HL-60 (cell line): Measurements from ENCODE around the gene DDX24.

ENCODE experiments used
- DNase-seq, 2 experiments: peaks; one replicate each; pipeline ENCODE4 v3.0.0-alpha.2; 2010 to 2020; ENCODE audit warnings: low read depth in 1 of 2, low spot score in 1 of 2
- H3K27ac ChIP-seq: fragments of 250-450 bp; sonication (Bioruptor Pico); replicated peaks from 2 replicates; pipeline ENCODE4 v1.5.1; 2020; ENCODE audit warnings: mild to moderate bottlenecking, moderate library complexity
- H3K27me3 ChIP-seq: fragments of 250-450 bp; sonication (Bioruptor Pico); 2 replicates; pipeline ENCODE4 v1.5.1; 2021; ENCODE audit warnings: mild to moderate bottlenecking, moderate library complexity; ENCODE audit not compliant: insufficient read depth, poor library complexity, severe bottlenecking
- H3K4me3 ChIP-seq: replicated peaks from 2 replicates; pipeline ENCODE4 v1.5.1; 2011; ENCODE audit warnings: mild to moderate bottlenecking, control low read depth, low read length; ENCODE audit not compliant: insufficient read depth
- GABPA ChIP-seq: IDR thresholded peaks from 2 replicates; pipeline ENCODE4 v1.6.1; 2012; ENCODE audit warnings: low read depth
- POLR2AphosphoS5 ChIP-seq: IDR thresholded peaks from 2 replicates; pipeline ENCODE4 v1.6.1; 2012; ENCODE audit warnings: low read depth
- SPI1 ChIP-seq: IDR thresholded peaks from 2 replicates; pipeline ENCODE4 v1.6.1; 2012; ENCODE audit warnings: low read depth, mild to moderate bottlenecking, borderline replicate concordance
- TF ChIP-seq, protein P1 (sequence below): IDR thresholded peaks from one replicate; pipeline ENCODE4 v1.5.1; 2011; ENCODE audit warnings: low read length, control low read depth, inconsistent platforms; ENCODE audit not compliant: insufficient read depth
- TF ChIP-seq, protein P2 (sequence below): IDR thresholded peaks from 2 replicates; pipeline ENCODE4 v1.6.1; 2012; ENCODE audit warnings: low read depth; ENCODE audit not compliant: insufficient replicate concordance

The DDX24 gene

DNA sequence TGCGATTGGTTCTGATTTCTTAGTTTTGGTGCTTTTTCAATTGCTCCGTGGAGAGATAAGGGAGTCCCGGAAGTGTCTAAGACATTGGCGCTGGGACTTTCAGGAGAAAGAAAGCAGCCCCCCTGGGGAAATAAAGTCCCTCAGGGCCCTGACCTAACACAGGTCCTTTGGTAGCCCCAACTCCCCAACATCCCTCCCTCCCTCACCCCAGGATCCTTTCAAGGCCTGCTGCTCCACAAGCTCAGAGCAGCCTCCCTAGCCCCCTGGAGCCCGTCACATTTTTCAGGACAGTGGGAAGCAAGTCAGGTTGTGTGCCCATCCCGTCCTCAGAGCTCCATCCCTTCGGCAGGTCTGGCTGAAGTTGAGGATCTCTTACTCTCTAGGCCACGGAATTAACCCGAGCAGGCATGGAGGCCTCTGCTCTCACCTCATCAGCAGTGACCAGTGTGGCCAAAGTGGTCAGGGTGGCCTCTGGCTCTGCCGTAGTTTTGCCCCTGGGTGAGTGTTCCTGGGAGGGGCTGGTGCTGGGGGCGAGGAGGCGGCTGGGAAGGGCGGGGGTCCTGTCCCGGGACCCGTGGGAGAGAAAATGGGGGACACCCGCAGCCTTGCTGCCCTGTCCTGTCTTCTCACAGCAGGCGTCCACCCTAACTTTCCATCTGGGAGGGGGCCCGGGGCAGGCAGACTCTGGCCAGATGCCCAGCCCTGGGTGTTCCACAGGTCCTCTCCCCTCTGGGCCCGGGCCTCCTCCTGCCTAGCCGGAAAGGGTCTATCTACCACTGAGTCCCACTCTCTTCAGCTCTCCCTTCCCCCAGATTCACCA, 30.5 kb upstream of the DDX24 start:
- no peak for DNase-seq
- Histone ChIP-seq H3K27ac (no peak overlapping the region), H3K4me3 (no peak overlapping the region), H3K27me3 (no peaks in the 10 kb centered on the region)
- TF ChIP-seq, protein P1, sequence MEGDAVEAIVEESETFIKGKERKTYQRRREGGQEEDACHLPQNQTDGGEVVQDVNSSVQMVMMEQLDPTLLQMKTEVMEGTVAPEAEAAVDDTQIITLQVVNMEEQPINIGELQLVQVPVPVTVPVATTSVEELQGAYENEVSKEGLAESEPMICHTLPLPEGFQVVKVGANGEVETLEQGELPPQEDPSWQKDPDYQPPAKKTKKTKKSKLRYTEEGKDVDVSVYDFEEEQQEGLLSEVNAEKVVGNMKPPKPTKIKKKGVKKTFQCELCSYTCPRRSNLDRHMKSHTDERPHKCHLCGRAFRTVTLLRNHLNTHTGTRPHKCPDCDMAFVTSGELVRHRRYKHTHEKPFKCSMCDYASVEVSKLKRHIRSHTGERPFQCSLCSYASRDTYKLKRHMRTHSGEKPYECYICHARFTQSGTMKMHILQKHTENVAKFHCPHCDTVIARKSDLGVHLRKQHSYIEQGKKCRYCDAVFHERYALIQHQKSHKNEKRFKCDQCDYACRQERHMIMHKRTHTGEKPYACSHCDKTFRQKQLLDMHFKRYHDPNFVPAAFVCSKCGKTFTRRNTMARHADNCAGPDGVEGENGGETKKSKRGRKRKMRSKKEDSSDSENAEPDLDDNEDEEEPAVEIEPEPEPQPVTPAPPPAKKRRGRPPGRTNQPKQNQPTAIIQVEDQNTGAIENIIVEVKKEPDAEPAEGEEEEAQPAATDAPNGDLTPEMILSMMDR, result no peak

DNA sequence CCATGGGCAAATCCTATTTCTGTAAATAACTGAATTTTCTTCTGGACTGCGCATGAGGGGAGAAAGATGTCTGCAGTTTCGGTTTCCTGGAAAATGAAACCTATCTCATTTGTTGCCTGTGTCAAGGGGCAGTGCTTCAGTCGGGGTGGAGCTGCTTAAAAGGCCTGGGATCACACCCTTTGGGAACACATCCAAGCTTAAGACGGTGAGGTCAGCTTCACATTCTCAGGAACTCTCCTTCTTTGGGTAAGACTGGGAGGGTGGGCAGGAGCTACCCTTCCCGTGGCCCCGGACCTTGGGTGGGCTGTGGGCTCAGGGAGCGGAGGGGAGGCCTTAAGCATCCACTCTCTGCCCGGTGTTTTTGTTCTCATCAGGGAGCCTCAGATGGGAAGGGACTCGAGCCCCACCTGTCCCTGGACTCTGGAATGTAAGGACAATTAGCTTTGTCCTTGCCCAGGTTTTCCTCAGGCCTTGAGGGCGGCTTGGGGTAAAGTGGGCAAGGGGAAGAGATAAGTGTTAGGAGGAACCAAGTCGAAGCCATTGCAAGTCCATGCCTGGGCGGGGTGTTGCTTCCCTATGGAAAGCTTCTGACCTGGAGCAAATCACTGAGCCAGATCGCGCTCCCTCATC, 29.7 kb upstream of the DDX24 start, which contains the start of gene IFI27:
TSS of gene IFI27 (plus strand) at position 185 of the 630 bp plus-strand sequence.
- Histone ChIP-seq H3K27ac (no peak within 1 kb of the TSS), H3K4me3 (no peak within 1 kb of the TSS), H3K27me3 (no peaks in the 10 kb centered on the region)
- TF ChIP-seq, protein P2, sequence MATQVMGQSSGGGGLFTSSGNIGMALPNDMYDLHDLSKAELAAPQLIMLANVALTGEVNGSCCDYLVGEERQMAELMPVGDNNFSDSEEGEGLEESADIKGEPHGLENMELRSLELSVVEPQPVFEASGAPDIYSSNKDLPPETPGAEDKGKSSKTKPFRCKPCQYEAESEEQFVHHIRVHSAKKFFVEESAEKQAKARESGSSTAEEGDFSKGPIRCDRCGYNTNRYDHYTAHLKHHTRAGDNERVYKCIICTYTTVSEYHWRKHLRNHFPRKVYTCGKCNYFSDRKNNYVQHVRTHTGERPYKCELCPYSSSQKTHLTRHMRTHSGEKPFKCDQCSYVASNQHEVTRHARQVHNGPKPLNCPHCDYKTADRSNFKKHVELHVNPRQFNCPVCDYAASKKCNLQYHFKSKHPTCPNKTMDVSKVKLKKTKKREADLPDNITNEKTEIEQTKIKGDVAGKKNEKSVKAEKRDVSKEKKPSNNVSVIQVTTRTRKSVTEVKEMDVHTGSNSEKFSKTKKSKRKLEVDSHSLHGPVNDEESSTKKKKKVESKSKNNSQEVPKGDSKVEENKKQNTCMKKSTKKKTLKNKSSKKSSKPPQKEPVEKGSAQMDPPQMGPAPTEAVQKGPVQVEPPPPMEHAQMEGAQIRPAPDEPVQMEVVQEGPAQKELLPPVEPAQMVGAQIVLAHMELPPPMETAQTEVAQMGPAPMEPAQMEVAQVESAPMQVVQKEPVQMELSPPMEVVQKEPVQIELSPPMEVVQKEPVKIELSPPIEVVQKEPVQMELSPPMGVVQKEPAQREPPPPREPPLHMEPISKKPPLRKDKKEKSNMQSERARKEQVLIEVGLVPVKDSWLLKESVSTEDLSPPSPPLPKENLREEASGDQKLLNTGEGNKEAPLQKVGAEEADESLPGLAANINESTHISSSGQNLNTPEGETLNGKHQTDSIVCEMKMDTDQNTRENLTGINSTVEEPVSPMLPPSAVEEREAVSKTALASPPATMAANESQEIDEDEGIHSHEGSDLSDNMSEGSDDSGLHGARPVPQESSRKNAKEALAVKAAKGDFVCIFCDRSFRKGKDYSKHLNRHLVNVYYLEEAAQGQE, result no peak
- no peak for TF ChIP-seq SPI1
- TF ChIP-seq POLR2AphosphoS5, result no peak
- TF ChIP-seq, protein P1, result no peak
- DNase-seq, result no peak

DNA sequence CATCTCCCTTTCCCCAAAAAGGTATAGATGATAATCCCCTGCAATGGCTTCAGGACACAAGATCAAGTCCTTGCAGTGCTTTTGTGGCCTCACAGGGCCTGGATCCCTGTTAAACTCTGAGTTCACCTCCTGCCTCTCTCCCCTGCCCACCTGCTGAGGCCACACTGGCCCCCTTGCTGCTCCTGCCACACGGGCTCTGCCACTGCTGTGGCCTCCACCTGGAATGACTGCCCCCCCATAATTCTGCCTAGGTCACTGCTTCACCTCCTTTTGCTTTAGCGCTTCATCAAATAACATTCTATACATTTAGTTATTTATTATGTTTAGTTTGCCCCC, 28.9 kb upstream of the DDX24 start:
- Histone ChIP-seq H3K4me3 (no peak overlapping the region), H3K27ac (no peak overlapping the region), H3K27me3 (no peaks in the 10 kb centered on the region)
- TF ChIP-seq, protein P2, result no peak
- TF ChIP-seq POLR2AphosphoS5, result no peak
- no peak for TF ChIP-seq GABPA
- TF ChIP-seq SPI1, result no peak
- TF ChIP-seq, protein P1, result no peak
- no peak for DNase-seq
